ENCODE results near the gene RAD23B.
"Not testable (repeated sequence)": the region's sequence is repeated elsewhere in the genome, so short reads cannot be mapped to it uniquely, and the experiment has no call there.

The RAD23B gene

GRCh38 chr9:107258919-107259318 is 24.2 kb upstream of the RAD23B start:
- TF ChIP-seq, protein P1, sequence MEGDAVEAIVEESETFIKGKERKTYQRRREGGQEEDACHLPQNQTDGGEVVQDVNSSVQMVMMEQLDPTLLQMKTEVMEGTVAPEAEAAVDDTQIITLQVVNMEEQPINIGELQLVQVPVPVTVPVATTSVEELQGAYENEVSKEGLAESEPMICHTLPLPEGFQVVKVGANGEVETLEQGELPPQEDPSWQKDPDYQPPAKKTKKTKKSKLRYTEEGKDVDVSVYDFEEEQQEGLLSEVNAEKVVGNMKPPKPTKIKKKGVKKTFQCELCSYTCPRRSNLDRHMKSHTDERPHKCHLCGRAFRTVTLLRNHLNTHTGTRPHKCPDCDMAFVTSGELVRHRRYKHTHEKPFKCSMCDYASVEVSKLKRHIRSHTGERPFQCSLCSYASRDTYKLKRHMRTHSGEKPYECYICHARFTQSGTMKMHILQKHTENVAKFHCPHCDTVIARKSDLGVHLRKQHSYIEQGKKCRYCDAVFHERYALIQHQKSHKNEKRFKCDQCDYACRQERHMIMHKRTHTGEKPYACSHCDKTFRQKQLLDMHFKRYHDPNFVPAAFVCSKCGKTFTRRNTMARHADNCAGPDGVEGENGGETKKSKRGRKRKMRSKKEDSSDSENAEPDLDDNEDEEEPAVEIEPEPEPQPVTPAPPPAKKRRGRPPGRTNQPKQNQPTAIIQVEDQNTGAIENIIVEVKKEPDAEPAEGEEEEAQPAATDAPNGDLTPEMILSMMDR (IDR thresholded peaks at IDR 0.05; ENCODE audit: low read depth, low read length): no peak
- DNase-seq (ENCODE audit: low read depth in 2 of 2): no peak
- no peak overlapping the region for H3K4me3 ChIP-seq (replicated peaks in 1 of 2; ENCODE audit: low read depth in 2 of 2, low read length in 2 of 2)

DNA sequence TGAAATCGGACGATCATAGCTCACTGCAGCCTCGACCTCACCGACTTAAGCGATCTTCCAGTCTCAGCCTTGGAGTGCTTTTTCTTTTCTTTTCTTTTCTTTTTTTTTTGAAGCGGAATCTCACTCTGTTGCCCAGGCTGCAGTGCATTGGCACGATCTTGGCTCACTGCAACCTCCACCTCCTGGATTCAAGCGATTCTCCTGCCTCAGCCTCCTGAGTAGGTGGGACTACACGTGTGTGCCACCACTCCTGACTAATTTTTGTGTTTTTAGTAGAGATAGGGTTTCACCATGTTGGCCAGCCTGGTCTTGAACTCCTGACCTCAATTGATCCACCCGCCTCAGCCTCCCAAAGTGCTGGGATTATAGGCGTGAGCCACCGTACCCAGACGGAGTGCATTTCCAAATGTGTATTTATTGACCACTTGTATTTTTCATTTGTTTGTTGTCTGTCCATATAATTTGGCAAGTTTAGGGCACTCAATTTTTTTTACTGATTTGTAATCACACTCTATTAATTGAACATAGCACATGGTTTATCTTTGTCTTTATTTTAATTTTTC is 23.2 kb upstream of the RAD23B start:
- DNase-seq (ENCODE audit: low read depth in 2 of 2); H3K4me3 ChIP-seq (replicated peaks in 1 of 2; ENCODE audit: low read depth in 2 of 2, low read length in 2 of 2): not testable (repeated sequence)

GRCh38 chr9:107260437-107261081 is 22.5 kb upstream of the RAD23B start:
- no peak for DNase-seq (ENCODE audit: low read depth in 2 of 2)
- TF ChIP-seq, protein P1 (IDR thresholded peaks at IDR 0.05; ENCODE audit: low read depth, low read length): no peak
- no peak overlapping the region for H3K4me3 ChIP-seq (replicated peaks in 1 of 2; ENCODE audit: low read depth in 2 of 2, low read length in 2 of 2)

DNA sequence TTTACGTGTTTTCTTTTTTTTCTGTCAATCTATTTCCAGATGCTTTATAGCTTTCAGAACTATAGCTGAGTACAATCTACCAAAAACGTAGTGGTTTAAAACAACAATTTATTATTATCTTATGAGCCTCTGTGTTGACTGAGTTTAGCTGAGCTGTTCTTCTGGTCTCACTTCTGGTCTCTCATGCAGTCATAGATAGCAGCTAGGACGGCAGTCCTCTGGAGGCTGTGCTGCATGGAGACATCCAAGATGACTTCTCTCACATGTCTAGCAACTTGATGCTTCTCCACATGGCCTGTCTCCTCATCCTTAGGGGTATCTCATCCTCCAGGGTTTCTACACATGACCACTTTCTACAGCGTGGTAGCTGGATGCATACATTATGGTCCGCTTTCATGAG is 22.0 kb upstream of the RAD23B start:
- TF ChIP-seq, protein P1 (IDR thresholded peaks at IDR 0.05; ENCODE audit: low read depth, low read length): no peak
- no peak overlapping the region for H3K4me3 ChIP-seq (replicated peaks in 1 of 2; ENCODE audit: low read depth in 2 of 2, low read length in 2 of 2)
- DNase-seq (ENCODE audit: low read depth in 2 of 2): no peak

DNA sequence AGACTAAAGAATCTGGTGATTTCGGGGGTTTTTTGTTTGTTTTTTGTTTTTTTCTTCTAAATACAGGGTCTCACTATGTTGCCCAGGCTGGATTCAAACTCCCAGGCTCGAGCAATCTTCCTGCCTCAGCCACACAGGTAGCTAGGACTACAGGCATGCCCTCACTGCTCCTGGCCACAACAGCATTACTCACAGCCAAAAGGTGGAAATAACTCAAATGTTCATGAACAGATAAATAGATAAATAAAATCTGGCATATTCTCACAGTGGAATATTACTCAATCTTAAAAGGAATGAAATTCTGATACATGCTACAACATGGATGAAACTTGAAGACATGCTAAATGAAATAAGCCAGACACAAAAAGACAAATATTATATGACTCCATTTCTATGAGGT is 19.8 kb upstream of the RAD23B start:
- no peak for DNase-seq (ENCODE audit: low read depth in 2 of 2)
- H3K4me3 ChIP-seq (replicated peaks in 1 of 2; ENCODE audit: low read depth in 2 of 2, low read length in 2 of 2): no peak overlapping the region
- TF ChIP-seq, protein P1 (IDR thresholded peaks at IDR 0.05; ENCODE audit: low read depth, low read length): no peak

- H3K4me3 ChIP-seq (replicated peaks in 1 of 2; ENCODE audit: low read depth in 2 of 2, low read length in 2 of 2): no peak overlapping the region
- DNase-seq (ENCODE audit: low read depth in 2 of 2): no peak
- TF ChIP-seq, protein P1 (IDR thresholded peaks at IDR 0.05; ENCODE audit: low read depth, low read length): no peak
These were observed 16.3 kb upstream of the RAD23B start for GRCh38 chr9:107266624-107267368.

DNA sequence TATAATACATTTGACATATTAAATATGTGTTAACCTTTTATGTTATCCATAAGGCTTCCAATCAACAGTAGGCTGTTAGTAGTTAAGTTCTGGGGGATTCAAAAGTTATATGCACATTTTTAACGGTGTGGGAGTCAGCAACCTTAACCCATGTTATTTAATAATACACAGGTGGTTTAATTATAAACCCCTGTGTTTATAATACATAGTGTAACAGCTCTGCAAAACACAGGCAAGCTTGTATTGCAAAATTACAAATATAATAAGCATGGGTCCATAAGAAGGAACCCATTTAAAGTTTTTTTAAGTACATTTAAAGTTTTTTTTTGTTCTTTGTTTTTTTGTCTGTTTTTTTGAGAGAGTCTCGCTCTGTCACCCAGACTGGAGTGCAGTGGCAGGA is 14.5 kb upstream of the RAD23B start:
- no peak for DNase-seq (ENCODE audit: low read depth in 2 of 2)
- H3K4me3 ChIP-seq (replicated peaks in 1 of 2; ENCODE audit: low read depth in 2 of 2, low read length in 2 of 2): no peak overlapping the region
- TF ChIP-seq, protein P1 (IDR thresholded peaks at IDR 0.05; ENCODE audit: low read depth, low read length): no peak
